B cell (primary cell): ENCODE data around the gene TRAPPC12. TPM values are rescaled to one million over a fixed set of nuclear protein-coding genes. Genes with fewer than 3 reads are reported as not detected.

Source experiments
- ATAC-seq: fragments of 200-7000 bp; cut with Tn5 transposase; one replicate; pipeline ENCODE4 v1.10.0; 2021; ENCODE audit warnings: low read depth, mild to moderate bottlenecking, moderate number of reproducible peaks, moderate library complexity
- CTCF ChIA-PET: fragments of 350-600 bp; sonication (Branson Sonifier 250); formaldehyde crosslinking; loops from one replicate; lab custom pipeline; 2021; ENCODE audit warnings: antibody characterized with exemption, inconsistent platforms; lab: Charles Lee
- POLR2A ChIA-PET: fragments of 350-600 bp; sonication (Branson Sonifier 250); formaldehyde crosslinking; loops from one replicate; lab custom pipeline; 2021; ENCODE audit warnings: antibody characterized with exemption; lab: Charles Lee
- DNase-seq: peaks from one replicate; pipeline ENCODE4 v3.0.0; 2013
- H2AFZ ChIP-seq: 2 replicates; pipeline ENCODE4 v1.6.1; 2012; ENCODE audit warnings: mild to moderate bottlenecking, low read depth, low read length; ENCODE audit not compliant: insufficient read depth, poor library complexity, severe bottlenecking
- H3K27ac ChIP-seq, 2 donors: 1 replicate in 1 of 2; 2 replicates in 1 of 2; pipeline ENCODE4 v1.5.1; 2012 to 2013; ENCODE audit warnings: low read length in 2 of 2, mild to moderate bottlenecking in 2 of 2, moderate library complexity in 1 of 2
- H3K27me3 ChIP-seq, 4 experiments: fragments of 200-600 bp in 1 of 4; sonication (generic) in 1 of 4; replicated peaks in 1 of 4; 1 replicate in 2 of 4; 2 replicates in 2 of 4; pipeline versions ENCODE4 v1.6.1 to v1.7.0; 2013 to 2016; ENCODE audit warnings: low read length in 3 of 4, mild to moderate bottlenecking in 2 of 4, mixed read lengths in 1 of 4, moderate library complexity in 1 of 4; ENCODE audit not compliant: insufficient read depth in 4 of 4, control insufficient read depth in 3 of 4; ENCODE audit errors: control extremely low read depth in 1 of 4
- H3K36me3 ChIP-seq, 2 experiments: replicated peaks in 1 of 2; 1 replicate in 1 of 2; 2 replicates in 1 of 2; pipeline versions ENCODE4 v1.6.1 to v1.7.1; 2013; ENCODE audit warnings: low read length in 1 of 2; ENCODE audit not compliant: insufficient read depth in 2 of 2, control insufficient read depth in 1 of 2; ENCODE audit errors: control extremely low read depth in 1 of 2, extremely low read depth in 1 of 2
- H3K4me1 ChIP-seq, 2 donors: fragments of 200-600 bp in 1 of 2; sonication (generic) in 1 of 2; 1 replicate in 1 of 2; 2 replicates in 1 of 2; pipeline versions ENCODE4 v1.5.1 to v1.6.1; 2013 to 2017; ENCODE audit warnings: low read length in 2 of 2; ENCODE audit not compliant: control insufficient read depth in 2 of 2, insufficient read depth in 2 of 2
- H3K4me2 ChIP-seq: replicated peaks from 2 replicates; pipeline ENCODE3; 2012; ENCODE audit warnings: mild to moderate bottlenecking, low read depth, low read length; ENCODE audit not compliant: poor library complexity, severe bottlenecking
- H3K4me3 ChIP-seq, 5 experiments: fragments of 200-600 bp in 1 of 5; sonication (generic) in 1 of 5; 1 replicate in 3 of 5; 2 replicates in 2 of 5; pipeline versions ENCODE4 v1.5.1 to v1.7.0; 2011 to 2016; ENCODE audit warnings: low read length in 4 of 5, mild to moderate bottlenecking in 4 of 5, low read depth in 2 of 5, control low read depth in 1 of 5, moderate library complexity in 1 of 5; ENCODE audit not compliant: insufficient read depth in 1 of 5; ENCODE audit errors: control extremely low read depth in 1 of 5, extremely low read depth in 1 of 5
- H3K79me2 ChIP-seq: fragments of 200-600 bp; sonication (generic); one replicate; pipeline ENCODE4 v1.6.0; 2016; ENCODE audit warnings: low read length; ENCODE audit not compliant: control insufficient read depth, insufficient read depth
- H3K9ac ChIP-seq: fragments of 200-600 bp; sonication (generic); 2 replicates; pipeline ENCODE4 v1.6.1; 2017; ENCODE audit warnings: mild to moderate bottlenecking, low read length, moderate library complexity
- H3K9me3 ChIP-seq, 3 donors: one replicate each; pipeline versions ENCODE4 v1.6.1 to v1.7.1; 2013; ENCODE audit warnings: low read length in 2 of 3; ENCODE audit not compliant: control insufficient read depth in 2 of 3, insufficient read depth in 1 of 3; ENCODE audit errors: control extremely low read depth in 1 of 3
- H4K20me1 ChIP-seq: 2 replicates; pipeline ENCODE4 v1.6.0; 2012; ENCODE audit warnings: mild to moderate bottlenecking, low read length; ENCODE audit not compliant: insufficient read depth, control insufficient read depth, poor library complexity, severe bottlenecking
- H3K27ac Mint-ChIP-seq: one replicate; pipeline ENCODE4 v1.8.0; 2021; ENCODE audit warnings: mixed read lengths
- H3K27me3 Mint-ChIP-seq: one replicate; pipeline ENCODE4 v1.8.0; 2021; ENCODE audit warnings: mixed read lengths
- H3K4me1 Mint-ChIP-seq: one replicate; pipeline ENCODE4 v1.8.0; 2021; ENCODE audit warnings: mixed read lengths
- H3K4me3 Mint-ChIP-seq: one replicate; pipeline ENCODE4 v1.8.0; 2021; ENCODE audit warnings: mixed read lengths
- H3K9me3 Mint-ChIP-seq: one replicate; pipeline ENCODE4 v1.8.0; 2022; ENCODE audit warnings: mixed read lengths; ENCODE audit not compliant: insufficient read depth
- CTCF ChIP-seq: fragments of 200-600 bp; IDR thresholded peaks from one replicate; pipeline ENCODE4 v1.8.0; 2022; ENCODE audit warnings: antibody characterized with exemption, mild to moderate bottlenecking
- EZH2 ChIP-seq: IDR thresholded peaks from 2 replicates; pipeline ENCODE4 v1.6.1; 2012; ENCODE audit warnings: borderline replicate concordance, low read depth, mild to moderate bottlenecking, moderate library complexity, low read length; ENCODE audit not compliant: insufficient read depth, poor library complexity, severe bottlenecking
- whole genome bisulfite sequencing: methylation state at CpG from one replicate; pipeline ENCODE4 v1.1.5; 2013; ENCODE audit warnings: missing lambda C conversion rate; ENCODE audit not compliant: insufficient coverage; 5-methylcytosine and 5-hydroxymethylcytosine counted together
- intact Hi-C: fragments of 100-400 bp; cut with micrococcal nuclease; formaldehyde crosslinking; loops from one replicate; pipeline ENCODE4 v1.10.0; 2022
- polyA plus RNA-seq: library from polyadenylated mRNA; depleted of rRNA; stranded (reverse); fragments of >200 nt; gene quantifications from 2 replicates; pipeline ENCODE4 v1.2.3, GENCODE V29; 2012
- total RNA-seq, 2 donors: library from RNA; stranded (reverse); fragments of 120-200 nt in 1 of 2; gene quantifications; 1 replicate in 1 of 2; 2 replicates in 1 of 2; pipeline versions ENCODE4 v1.2.3 to v1.2.4, GENCODE V29; 2013 to 2022

TRAPPC12 gene
- total and polyA plus RNA-seq, 2 donors (not counting 1 experiment from before 2014, with no cell fraction given): 80.9 to 151 TPM

GRCh38 chr2:3459185-3460015, 79.9 kb downstream of the TRAPPC12 start:
- intact Hi-C loops: loop anchor here (5.0 kb wide), 2 partner anchors 82 to 118 kb away; partner anchors contain the start of genes EIPR1, RPS7 and TRAPPC12
- ChIA-PET CTCF (interaction anchor here (0.6 to 3.8 kb wide), 3 partner anchors 8 to 95 kb away, joined by 3 to 30 read pairs (median 9); no protein-coding TSS in a partner anchor), POLR2A (no interaction called here)
- no peak overlapping the region for H3K4me2 ChIP-seq
- H3K9ac ChIP-seq: no peak overlapping the region
- H3K27me3 Mint-ChIP-seq: no peaks in the 10 kb centered on the region
- H3K9me3 Mint-ChIP-seq: no peaks in the 10 kb centered on the region
- ATAC-seq (no peak), DNase-seq (no peak)
- no peaks in the 10 kb centered on the region for H3K79me2 ChIP-seq
- H3K4me3 ChIP-seq: no peak overlapping the region
- no peaks in the 10 kb centered on the region for H3K27me3 ChIP-seq
- H3K27ac ChIP-seq: no peak overlapping the region
- no peak overlapping the region for H3K27ac Mint-ChIP-seq
- peaks cover 16% of the 10 kb centered on the region for H3K4me1 Mint-ChIP-seq
- peaks cover 0 to 34% of the 10 kb centered on the region in 2 experiments for H3K36me3 ChIP-seq
- no peak overlapping the region for H3K4me3 Mint-ChIP-seq
- H3K4me1 ChIP-seq: peaks cover 6 to 11% of the 10 kb centered on the region in 2 donors
- TF ChIP-seq CTCF: no peak
- TF ChIP-seq EZH2: no peak
- no peaks in the 10 kb centered on the region for H4K20me1 ChIP-seq
- 95% methylated on average over 25 of the region's 25 CpGs for WGBS
- peaks cover 0 to 3% (median 0%) of the 10 kb centered on the region in 3 donors for H3K9me3 ChIP-seq
- H2AFZ ChIP-seq: no peak overlapping the region

- Histone ChIP-seq H3K27ac (no peak overlapping the region), H3K79me2 (no peaks in the 10 kb centered on the region), H3K4me2 (no peak overlapping the region), H2AFZ (no peak overlapping the region), H3K9me3 (no peaks in the 10 kb centered on the region), H3K4me3 (no peak overlapping the region), H3K9ac (no peak overlapping the region), H3K27me3 (no peaks in the 10 kb centered on the region), H4K20me1 (no peaks in the 10 kb centered on the region), H3K36me3 (peaks cover 0 to 41% of the 10 kb centered on the region in 2 experiments), H3K4me1 (peaks cover 6 to 11% of the 10 kb centered on the region in 2 donors)
- Mint-ChIP-seq H3K27me3 (no peaks in the 10 kb centered on the region), H3K4me1 (peaks cover 16% of the 10 kb centered on the region), H3K4me3 (no peak overlapping the region), H3K27ac (no peak overlapping the region), H3K9me3 (no peaks in the 10 kb centered on the region)
- CTCF ChIA-PET: interaction anchor here (0.6 to 3.8 kb wide), 3 partner anchors 9 to 95 kb away, joined by 3 to 30 read pairs (median 9); no protein-coding TSS in a partner anchor
- DNase-seq (no peak), ATAC-seq (no peak)
- no peak for TF ChIP-seq CTCF
- TF ChIP-seq EZH2: no peak
- intact Hi-C loops: loop anchor here (5.0 kb wide), 2 partner anchors 83 to 117 kb away; partner anchors contain the start of genes EIPR1, RPS7 and TRAPPC12
- POLR2A ChIA-PET: no interaction called here
- 100% methylated on average over 9 of the region's 11 CpGs for WGBS
Observed at GRCh38 chr2:3460156-3460555, 80.7 kb downstream of the TRAPPC12 start.
